Activated naive CD8-positive, alpha-beta T cell treated with anti-CD3 and anti-CD28 coated beads, Interleukin-2, amount 50 U/mL, for 16 hours (primary cell): ENCODE measurements around the gene MYLK.
"Not testable (repeated sequence)": the region's sequence is repeated elsewhere in the genome, so short reads cannot be mapped to it uniquely, and the experiment has no call there.

Source experiments
- DNase-seq: peaks from one replicate; pipeline ENCODE4 v3.0.0-alpha.2; 2020; ENCODE audit warnings: low read depth, low spot score

Gene MYLK

GRCh38 chr3:123723522-123724168 lies 160.5 kb downstream of the MYLK start:
- DNase-seq = no peak

DNA sequence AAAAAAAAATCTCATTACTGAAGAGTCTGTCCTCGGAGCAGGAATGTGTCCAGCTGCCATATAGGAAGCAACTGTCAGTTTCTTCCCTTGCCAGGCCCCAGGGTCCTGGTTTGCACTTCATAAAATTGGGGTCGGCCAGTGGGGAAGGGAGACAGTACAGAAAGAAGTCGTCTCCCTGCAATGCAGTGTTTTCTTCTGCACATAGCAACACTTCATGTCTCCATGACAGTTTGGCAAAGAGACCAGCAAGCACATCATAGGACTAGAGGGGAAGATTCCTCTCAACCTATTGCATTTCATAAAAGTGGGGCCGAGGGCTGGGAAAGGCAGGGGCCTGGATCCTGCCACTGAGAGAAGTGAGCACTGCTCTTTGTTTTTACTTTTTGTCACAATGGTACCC lies 161.1 kb downstream of the MYLK start:
- no peak for DNase-seq

- no peak for DNase-seq
Observed at GRCh38 chr3:123722456-123722855, 161.7 kb downstream of the MYLK start.

DNA sequence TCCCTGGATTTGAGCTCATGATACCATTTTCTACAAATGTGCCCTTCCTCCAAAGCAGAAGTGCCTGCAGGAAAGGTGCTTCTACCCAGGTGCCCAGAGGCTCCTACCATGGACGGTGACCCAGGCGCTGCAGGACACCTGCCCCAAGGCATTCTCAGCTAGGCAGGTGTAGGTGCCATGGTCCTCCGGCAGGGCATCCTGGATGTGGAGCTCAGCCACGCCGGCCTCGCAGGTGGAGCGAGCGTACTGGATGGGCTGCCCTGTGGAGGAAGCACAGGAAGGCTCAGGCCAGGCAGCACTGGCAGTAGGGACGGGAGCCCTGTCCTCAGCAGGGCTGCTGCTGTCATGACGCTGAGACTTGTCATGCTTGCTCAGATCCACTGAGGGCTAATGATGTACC lies 162.1 kb downstream of the MYLK start:
- DNase-seq = no peak

- DNase-seq = not testable (repeated sequence)
Observed at GRCh38 chr3:123721095-123721689, 162.9 kb downstream of the MYLK start.

DNA sequence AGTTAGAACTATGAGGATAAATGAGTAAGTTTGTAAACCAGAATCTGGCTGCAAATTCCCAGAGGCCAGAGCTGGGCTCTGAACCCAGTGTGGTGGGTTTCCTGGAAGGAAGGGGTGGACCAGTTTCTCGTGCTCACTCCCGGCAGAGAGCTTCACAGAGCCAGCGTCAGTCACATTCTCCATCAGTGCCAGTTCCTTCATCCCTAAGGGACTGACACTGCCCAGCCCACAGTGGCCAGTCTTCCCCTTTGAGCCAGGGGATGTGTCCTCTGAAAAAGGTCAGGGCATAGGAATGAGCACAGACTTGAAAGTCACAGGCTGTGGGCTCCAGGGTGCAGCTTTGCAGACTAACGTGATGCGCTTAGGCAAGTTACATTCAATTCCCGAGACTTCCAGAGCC lies 163.5 kb downstream of the MYLK start:
- no peak for DNase-seq

GRCh38 chr3:123719862-123720453 lies 164.2 kb downstream of the MYLK start:
- DNase-seq = no peak

DNA sequence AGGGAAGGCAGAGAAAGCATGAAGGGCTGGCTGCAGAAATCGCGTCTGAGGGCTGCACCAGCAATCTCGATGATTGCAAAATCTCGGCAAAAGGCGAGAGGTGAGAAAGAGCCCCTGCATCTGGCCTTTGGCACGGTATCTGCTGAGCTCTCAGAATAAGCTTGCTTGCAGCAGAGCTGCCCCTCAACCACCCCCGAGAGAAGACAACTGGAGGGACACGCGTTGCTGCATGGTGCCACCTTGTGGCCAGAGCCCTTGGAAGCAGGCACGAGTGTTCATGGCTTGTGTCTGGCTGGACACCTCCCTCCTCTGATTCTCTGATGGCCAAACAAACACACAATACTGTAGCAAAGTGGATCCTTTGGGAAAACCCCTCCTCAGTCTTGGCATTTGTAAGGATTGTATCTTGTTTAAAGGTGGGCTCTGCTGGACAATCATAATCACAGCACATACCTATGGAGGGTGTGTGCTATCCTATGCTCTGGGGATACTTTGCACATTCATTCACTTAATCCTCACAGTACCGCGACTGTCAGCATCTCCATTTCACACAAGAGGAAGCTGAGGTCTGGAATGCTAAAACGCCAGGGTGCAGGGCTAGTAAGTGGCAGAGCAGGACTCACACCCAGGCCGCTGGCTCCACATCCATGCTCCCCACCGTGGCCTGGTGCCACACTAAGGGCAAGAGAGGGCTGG lies 164.9 kb downstream of the MYLK start:
- DNase-seq = not testable (repeated sequence)

- DNase-seq = no peak
Observed at GRCh38 chr3:123718108-123718507, 166.0 kb downstream of the MYLK start.

DNA sequence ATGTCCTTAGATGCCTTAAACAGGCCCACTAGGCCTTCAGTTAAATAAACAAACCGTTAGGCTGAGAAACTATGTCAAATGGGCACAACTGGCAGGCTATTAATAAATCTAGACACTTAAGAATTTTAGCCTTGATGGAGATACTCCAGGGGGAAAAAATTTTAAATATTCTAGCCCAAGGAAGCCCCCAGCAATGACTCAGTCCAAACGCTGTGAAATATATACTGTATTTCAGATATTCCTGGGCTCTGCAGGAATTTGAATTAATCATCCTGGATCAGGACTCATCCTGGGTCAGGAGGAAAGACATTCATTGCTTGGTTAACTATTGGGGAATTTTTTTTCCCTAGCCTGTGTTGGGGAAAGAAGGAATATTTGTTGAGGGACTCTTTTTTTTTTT lies 166.7 kb downstream of the MYLK start:
- not testable (repeated sequence) for DNase-seq

GRCh38 chr3:123716411-123716810 lies 167.7 kb downstream of the MYLK start:
- no peak for DNase-seq

GRCh38 chr3:123713211-123713610 lies 170.9 kb downstream of the MYLK start:
- no peak for DNase-seq

GRCh38 chr3:123712077-123712860 lies 171.9 kb downstream of the MYLK start:
- DNase-seq = no peak

DNA sequence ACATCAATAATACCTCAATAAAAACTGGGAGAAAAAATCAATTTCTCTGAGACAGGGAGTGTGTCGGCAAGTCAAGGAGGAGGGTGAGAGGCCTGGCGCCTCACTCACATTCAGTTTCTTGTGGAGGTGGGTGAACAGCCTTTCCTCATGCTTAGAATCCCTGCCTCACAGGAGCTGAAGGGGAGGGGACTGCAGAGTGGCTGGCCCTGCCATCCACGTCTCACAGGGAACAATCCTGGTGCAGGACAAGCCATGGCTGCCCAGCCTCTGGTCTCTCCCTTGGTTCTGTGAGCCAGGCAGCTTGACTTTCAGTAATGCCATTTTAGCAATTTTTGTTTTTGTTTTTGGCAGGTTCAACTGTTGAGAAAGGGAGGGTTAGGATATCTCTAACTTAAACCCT lies 172.8 kb downstream of the MYLK start:
- no peak for DNase-seq

- DNase-seq = no peak
Observed at GRCh38 chr3:123708531-123708930, 175.6 kb downstream of the MYLK start.

DNA sequence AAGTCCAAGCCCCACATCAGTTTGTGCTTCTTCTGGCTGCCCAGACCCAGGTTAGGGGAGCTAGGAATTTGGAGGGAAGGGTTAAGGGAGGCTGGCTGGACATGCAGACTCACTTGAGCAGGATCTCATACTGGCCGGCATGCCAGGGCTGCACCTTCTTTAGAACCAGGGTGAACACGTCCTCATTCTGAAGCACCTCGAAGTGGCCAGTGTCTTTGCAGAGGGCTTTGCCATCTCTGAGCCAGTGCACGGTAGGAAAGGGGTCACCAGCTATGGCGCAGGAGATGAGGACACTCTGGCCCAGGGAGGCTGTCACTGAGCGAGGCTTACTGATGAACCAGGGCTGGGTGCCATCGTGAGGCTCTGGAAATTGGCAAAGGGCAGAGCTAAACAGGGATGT lies 176.5 kb downstream of the MYLK start:
- DNase-seq = not testable (repeated sequence)

DNA sequence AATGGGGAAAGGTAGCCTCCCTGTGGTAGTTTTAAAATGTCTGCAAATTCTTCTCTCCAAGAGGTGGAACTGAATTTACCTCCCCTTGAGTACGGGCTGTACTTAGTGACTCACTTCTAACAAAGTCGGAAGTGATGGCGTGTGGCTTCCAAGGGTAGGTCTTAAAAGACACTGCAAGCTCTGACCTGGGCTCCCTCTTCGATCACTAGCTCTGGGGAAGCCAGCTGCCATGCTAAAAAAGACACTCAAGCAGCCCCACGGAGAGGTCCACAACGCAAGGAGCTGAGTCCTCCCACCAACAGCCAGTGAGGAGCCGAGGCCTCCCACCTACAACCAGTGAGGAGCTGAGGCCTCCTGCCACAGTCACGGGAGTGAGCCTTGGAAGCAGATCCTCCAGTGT lies 177.3 kb downstream of the MYLK start:
- no peak for DNase-seq

- DNase-seq = no peak
Observed at GRCh38 chr3:123705488-123706285, 178.4 kb downstream of the MYLK start.

DNA sequence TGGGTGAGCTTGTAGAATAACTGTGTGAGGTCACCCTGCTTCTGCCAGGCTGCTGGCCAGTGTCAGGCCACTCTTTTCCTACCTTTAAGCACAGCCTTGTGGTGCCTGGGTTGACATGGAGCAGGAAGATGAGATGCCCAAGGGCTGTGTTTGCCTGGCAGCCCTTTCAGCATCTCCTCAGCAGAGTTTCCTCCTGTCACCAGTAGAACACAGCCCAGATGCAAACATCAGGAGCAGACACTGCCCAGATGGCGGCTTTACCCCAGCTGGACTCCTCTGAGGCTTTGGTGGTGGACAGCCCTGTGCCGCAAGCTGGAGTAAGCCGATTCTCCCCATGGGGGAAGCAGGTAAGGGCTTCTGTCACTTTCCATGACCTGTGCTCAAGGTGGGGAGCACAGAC lies 180.5 kb downstream of the MYLK start:
- DNase-seq = not testable (repeated sequence)

- DNase-seq = no peak
Observed at GRCh38 chr3:123702720-123703119, 181.4 kb downstream of the MYLK start.

DNA sequence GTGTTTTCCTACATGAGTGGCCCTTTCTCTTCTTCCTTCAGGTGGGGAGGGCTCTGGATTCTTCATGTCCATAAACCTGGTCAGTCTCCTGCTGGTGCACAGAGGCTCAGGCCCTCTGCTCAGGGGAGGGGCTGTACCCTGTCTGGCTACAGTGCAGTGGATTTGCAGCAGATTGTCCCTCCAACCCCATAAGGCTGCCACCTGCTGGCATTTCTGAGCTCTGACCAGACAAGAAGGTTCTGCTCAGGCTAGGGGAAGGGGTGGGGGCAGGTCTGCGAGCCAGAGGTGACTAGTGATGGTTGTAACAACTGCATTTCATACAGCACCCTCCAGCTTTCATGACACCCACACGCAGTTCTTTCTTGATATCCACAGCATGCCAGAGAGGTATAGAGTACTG lies 182.1 kb downstream of the MYLK start:
- not testable (repeated sequence) for DNase-seq
